Tibial artery (tissue), 4 donors: ENCODE measurements around the gene MYH15.

Experiments
- DNase-seq, 2 donors: peaks; one replicate each; pipeline ENCODE4 v3.0.0-alpha.2; 2019
- H3K27ac ChIP-seq, 2 donors: fragments of 200-600 bp; sonication (generic) in 1 of 2; 1 replicate in 1 of 2; 2 replicates in 1 of 2; pipeline ENCODE4 v1.5.1; 2018 to 2019; ENCODE audit warnings: mild to moderate bottlenecking in 1 of 2
- H3K27me3 ChIP-seq, 2 donors: fragments of 200-600 bp; sonication (generic) in 1 of 2; one replicate each; pipeline versions ENCODE4 v1.5.1 to v1.6.0; 2016 to 2019
- H3K36me3 ChIP-seq, 3 donors: fragments of 200-600 bp; sonication (generic) in 2 of 3; one replicate each; pipeline ENCODE4 v1.5.1; 2016 to 2019; ENCODE audit warnings: mild to moderate bottlenecking in 2 of 3
- H3K4me1 ChIP-seq, 4 donors: fragments of 200-600 bp; sonication (generic) in 2 of 4; 1 replicate in 3 of 4; 2 replicates in 1 of 4; pipeline ENCODE4 v1.5.1; 2016 to 2019
- H3K4me3 ChIP-seq, 2 donors: fragments of 200-600 bp; sonication (generic) in 1 of 2; 1 replicate in 1 of 2; 2 replicates in 1 of 2; pipeline ENCODE4 v1.5.1; 2018 to 2019; ENCODE audit warnings: mild to moderate bottlenecking in 2 of 2
- H3K9me3 ChIP-seq, 3 donors: fragments of 200-600 bp; sonication (generic) in 1 of 3; one replicate each; pipeline ENCODE4 v1.5.1; 2016 to 2019
- CTCF ChIP-seq, 2 experiments: fragments of 200-600 bp in 1 of 2; fragments of 450-650 bp in 1 of 2; IDR thresholded peaks; one replicate each; pipeline ENCODE4 v1.5.1; 2017 to 2019; ENCODE audit warnings: antibody characterized with exemption in 2 of 2, mild to moderate bottlenecking in 1 of 2, moderate library complexity in 1 of 2
- intact Hi-C: fragments of 100-400 bp; cut with DNase I; formaldehyde crosslinking; loops from one replicate; pipeline ENCODE4 v1.15.0; 2023; ENCODE audit warnings: low total_unique reads

Gene MYH15

GRCh38 chr3:108410531-108410984 is 99.8 kb downstream of the MYH15 start:
- Histone ChIP-seq H3K27ac (no peak overlapping the region), H3K36me3 (no peaks in the 10 kb centered on the region), H3K4me1 (no peaks in the 10 kb centered on the region), H3K4me3 (no peak overlapping the region), H3K9me3 (no peaks in the 10 kb centered on the region), H3K27me3 (no peaks in the 10 kb centered on the region)
- TF ChIP-seq CTCF (IDR thresholded peaks at IDR 0.05), result no peak
- DNase-seq, result peak in 1 of 2 donors; percentile 55
- intact Hi-C loops, result no loop called here

- Histone ChIP-seq H3K36me3 (no peaks in the 10 kb centered on the region), H3K4me1 (no peaks in the 10 kb centered on the region), H3K4me3 (no peak overlapping the region), H3K27ac (no peak overlapping the region), H3K27me3 (no peaks in the 10 kb centered on the region), H3K9me3 (no peaks in the 10 kb centered on the region)
- intact Hi-C loops, result no loop called here
- TF ChIP-seq CTCF (IDR thresholded peaks at IDR 0.05), result no peak
- no peak for DNase-seq
These were observed 100.6 kb downstream of the MYH15 start for GRCh38 chr3:108409800-108410178.

- DNase-seq, result no peak
- Histone ChIP-seq H3K27ac (no peak overlapping the region), H3K4me3 (no peak overlapping the region), H3K4me1 (no peaks in the 10 kb centered on the region), H3K36me3 (no peaks in the 10 kb centered on the region), H3K9me3 (no peaks in the 10 kb centered on the region), H3K27me3 (no peaks in the 10 kb centered on the region)
- intact Hi-C loops, result no loop called here
- TF ChIP-seq CTCF (IDR thresholded peaks at IDR 0.05), result no peak
These were observed 101.3 kb downstream of the MYH15 start for GRCh38 chr3:108408883-108409799.

GRCh38 chr3:108407886-108408285 is 102.5 kb downstream of the MYH15 start:
- intact Hi-C loops, result no loop called here
- H3K27ac ChIP-seq, result no peak overlapping the region
- no peaks in the 10 kb centered on the region for H3K27me3 ChIP-seq
- no peak for TF ChIP-seq CTCF (IDR thresholded peaks at IDR 0.05)
- H3K4me3 ChIP-seq, result no peak overlapping the region
- H3K9me3 ChIP-seq, result no peaks in the 10 kb centered on the region
- no peak for DNase-seq
- no peaks in the 10 kb centered on the region for H3K36me3 ChIP-seq
- no peaks in the 10 kb centered on the region for H3K4me1 ChIP-seq

- peak; percentile 66 to 72 for TF ChIP-seq CTCF (IDR thresholded peaks at IDR 0.05)
- no peaks in the 10 kb centered on the region for H3K36me3 ChIP-seq
- H3K4me3 ChIP-seq, result no peak overlapping the region
- no peaks in the 10 kb centered on the region for H3K4me1 ChIP-seq
- no peak for DNase-seq
- no peak overlapping the region for H3K27ac ChIP-seq
- no peaks in the 10 kb centered on the region for H3K27me3 ChIP-seq
- intact Hi-C loops, result no loop called here
- H3K9me3 ChIP-seq, result no peaks in the 10 kb centered on the region
These were observed 103.7 kb downstream of the MYH15 start for GRCh38 chr3:108406661-108407206.
